NCI-H2227 treated with DMSO at 0.1 percent for 48 hours (cell line): Measurements from ENCODE around the gene FBXO28.
"Not testable (repeated sequence)": the region's sequence is repeated elsewhere in the genome, so short reads cannot be mapped to it uniquely, and the experiment has no call there.

ENCODE experiments used
- DNase-seq: peaks from one replicate; lab custom pipeline; 2025; lab: John Stamatoyannopoulos, UW

FBXO28 gene

DNA sequence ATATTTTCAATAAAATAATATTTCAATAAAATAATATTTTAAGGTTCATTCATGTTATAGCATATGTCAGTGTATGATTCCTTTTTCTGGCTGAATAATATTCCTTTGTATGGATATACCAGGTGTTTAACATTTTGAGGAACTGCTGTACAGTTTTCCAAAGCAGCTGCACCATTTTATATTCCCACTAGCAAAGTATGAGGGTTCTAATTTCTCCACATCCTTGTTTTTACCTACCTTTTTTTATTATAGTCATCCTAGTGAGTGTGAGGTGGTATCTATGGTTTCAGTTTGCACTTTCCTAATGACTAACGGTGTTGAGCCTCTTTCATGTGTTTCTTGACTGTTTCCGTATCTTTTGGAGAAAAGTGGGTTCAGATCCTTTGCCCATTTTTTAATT is 74.4 kb downstream of the FBXO28 start:
- DNase-seq: no peak

- no peak for DNase-seq
Measured at GRCh38 chr1:224189561-224189960, 75.7 kb downstream of the FBXO28 start.

DNA sequence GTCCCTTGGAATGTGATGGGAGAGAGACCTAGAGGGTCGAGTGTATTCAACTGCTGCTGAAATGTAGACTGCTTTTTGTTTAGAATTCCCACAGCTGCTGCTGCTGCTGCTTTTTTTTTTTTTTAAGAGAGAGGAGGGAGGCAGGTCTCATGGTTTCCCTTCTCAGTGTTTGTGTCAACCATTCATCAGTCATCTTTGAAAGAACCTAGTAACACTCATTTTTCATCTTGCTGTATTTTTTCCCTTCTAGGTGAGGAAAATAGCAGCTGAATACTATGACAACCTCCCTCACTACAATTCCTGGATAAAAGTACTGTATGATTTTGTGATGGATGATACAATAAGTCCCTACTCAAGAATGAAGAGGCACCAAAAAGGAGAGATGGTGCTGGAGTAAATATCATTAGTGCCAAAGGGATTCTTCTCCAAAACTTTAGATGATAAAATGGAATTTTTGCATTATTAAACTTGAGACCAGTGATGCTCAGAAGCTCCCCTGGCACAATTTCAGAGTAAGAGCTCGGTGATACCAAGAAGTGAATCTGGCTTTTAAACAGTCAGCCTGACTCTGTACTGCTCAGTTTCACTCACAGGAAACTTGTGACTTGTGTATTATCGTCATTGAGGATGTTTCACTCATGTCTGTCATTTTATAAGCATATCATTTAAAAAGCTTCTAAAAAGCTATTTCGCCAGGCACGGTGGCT is 78.3 kb downstream of the FBXO28 start:
- DNase-seq: no peak

DNA sequence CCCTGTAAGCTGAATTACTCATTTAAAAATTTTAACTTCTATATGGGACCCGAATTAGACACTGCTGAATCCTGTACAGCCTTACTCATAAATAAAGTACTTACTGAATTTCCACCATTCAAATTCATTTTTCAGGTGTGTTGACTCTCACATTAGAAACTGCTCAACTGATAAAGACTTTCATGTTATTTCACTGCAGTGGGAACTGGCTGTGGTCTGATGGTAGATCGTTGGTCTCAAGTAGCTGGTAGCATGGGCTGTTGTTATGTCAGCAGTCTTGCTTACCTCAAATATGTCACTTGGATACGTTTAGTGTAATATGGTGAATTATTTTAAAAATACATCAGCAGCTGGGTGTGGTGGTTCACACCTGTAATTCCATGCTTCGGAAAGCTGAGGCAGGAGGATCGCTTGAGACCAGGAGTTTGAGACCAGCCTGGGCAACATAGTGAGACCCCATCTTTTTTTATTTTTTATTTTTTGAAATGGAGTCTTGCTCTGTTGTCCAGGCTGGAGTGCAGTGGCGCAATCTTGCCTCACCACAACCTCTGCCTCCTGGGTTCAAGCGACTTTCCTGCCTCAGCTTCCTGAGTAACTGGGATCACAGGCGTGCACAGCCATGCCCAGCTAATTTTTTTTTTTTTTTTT is 79.5 kb downstream of the FBXO28 start:
- DNase-seq: no peak

GRCh38 chr1:224196813-224197600 is 83.1 kb downstream of the FBXO28 start:
- DNase-seq: no peak

DNA sequence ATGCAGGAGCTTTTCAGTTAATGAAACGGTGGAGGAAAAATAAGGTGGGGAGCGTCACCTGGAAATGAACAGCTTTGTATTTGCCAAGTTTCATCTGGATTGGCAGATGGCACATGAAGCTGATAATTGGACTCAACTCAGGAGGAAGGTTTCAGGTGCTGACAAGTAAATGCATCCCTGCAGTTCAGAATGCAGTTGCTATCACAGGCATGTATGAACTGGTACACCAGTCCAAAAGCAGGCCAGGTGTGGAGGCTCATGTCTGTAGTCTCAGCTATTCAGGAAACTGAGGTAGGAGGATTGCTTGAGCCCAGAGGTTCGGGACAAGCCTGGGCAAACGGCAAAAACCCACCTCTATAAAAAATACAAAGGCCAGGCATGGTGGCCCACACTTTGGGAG is 84.7 kb downstream of the FBXO28 start:
- no peak for DNase-seq

GRCh38 chr1:224199679-224200078 is 85.8 kb downstream of the FBXO28 start:
- no peak for DNase-seq

- DNase-seq: no peak
Measured at GRCh38 chr1:224201383-224201782, 87.5 kb downstream of the FBXO28 start.

GRCh38 chr1:224201853-224202252 is 87.9 kb downstream of the FBXO28 start:
- no peak for DNase-seq

- no peak for DNase-seq
Measured at GRCh38 chr1:224203243-224204016, 89.5 kb downstream of the FBXO28 start.

GRCh38 chr1:224205438-224205840 is 91.5 kb downstream of the FBXO28 start:
- DNase-seq: peak; percentile 50

DNA sequence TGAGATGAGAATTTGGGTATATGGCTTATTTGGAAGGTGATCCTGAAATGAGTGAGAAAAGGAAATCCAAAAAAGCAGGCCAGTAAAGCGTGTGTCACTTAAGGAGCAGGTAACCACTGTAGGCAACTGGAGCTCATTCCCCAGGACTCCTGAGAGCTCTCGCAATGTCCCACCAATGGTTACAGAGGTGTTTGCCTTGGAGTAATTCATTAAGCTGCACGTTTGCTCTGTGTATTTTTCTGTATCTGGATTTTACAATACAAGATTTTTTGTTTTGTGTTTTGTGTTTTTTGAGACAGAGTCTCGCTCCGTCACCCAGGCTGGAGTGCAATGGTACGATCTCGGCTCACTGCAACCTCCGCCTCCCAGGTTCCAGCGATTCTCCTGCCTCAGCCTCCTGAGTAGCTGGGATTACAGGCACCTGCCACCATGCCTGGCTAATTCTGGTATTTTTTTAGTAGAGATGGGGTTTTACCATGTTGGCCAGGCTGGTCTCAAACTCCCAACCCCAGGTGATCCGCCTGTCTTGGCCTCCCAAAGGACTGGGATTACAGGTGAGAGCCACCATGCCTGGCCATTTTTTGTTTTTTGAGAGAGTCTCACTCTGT is 92.1 kb downstream of the FBXO28 start:
- not testable (repeated sequence) for DNase-seq

DNA sequence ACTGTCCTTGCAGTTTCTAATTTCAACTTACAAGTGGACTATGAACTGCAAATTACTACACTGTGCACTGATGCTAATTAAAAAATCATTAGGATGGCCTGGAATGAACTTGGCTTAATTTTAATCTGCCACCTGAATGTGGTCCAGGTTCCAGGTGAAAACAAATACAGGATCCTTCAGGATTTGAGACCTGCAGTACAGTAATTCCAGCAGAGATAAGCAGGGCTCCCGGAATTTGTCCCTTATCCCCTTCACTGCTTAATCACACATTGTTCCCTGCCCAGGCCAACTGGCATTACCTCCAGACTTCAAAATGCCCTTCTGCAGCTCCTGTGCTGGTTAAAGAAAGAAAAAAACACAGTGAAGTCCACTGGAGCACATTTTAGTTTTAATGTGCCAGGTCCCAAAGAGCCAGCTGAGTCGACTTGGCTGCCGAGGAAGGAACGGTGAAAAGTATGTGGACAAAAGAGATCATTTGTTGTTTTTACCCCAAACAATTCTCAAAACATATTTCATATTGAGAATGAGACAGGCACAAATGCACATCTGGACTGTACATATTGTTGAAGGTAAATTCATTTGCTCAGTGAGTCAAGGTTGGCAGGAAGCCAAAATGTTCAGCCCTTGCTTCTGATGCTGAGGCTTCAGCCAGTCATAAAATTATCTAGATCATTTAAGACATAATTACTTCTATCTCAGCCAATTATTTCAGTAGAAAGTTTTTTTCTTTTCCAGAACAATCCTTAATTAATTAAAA is 97.5 kb downstream of the FBXO28 start:
- DNase-seq: peak; percentile 40
